ENCODE data around the gene GRK1. TPM values are rescaled to one million over a fixed set of nuclear protein-coding genes. Genes with fewer than 3 reads are reported as not detected.

Gene GRK1
- polyA plus RNA-seq, 2 donors = not detected

DNA sequence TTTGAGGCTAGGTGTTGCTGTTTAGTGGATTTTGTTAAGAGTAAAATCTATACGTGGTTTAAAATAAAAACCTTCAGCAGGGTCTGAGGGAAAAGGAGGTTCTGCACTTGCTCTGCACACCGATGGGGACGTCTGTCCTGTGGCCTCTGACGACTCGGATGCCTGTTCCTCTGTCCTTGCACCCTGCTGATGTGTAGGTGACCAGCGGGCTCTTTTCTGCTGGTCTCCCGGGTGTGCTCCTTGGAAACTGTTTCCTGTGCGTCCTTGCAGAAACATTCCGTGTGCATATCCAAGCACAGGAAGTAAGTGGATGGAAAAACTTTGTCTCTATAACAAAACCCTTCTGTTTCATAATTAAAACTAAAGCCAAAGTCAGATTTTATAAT is 12.9 kb upstream of the GRK1 start:
- Histone ChIP-seq H3K4me3 (ENCODE audit: low read depth in 1 of 2, low read length in 2 of 2) (no peak overlapping the region), H3K27ac (ENCODE audit: low read depth in 2 of 2, low read length in 1 of 2) (no peak overlapping the region), H3K27me3 (ENCODE audit: control insufficient read depth in 1 of 2, insufficient read depth in 2 of 2, low read length in 2 of 2) (no peaks in the 10 kb centered on the region), H3K4me1 (ENCODE audit: control insufficient read depth in 2 of 2, insufficient read depth in 2 of 2, low read length in 1 of 2) (peaks cover 0 to 3% of the 10 kb centered on the region in 2 donors), H3K9me3 (ENCODE audit: control insufficient read depth in 2 of 2, insufficient read depth in 1 of 2, low read depth in 1 of 2, low read length in 1 of 2) (no peaks in the 10 kb centered on the region), H3K36me3 (ENCODE audit: control insufficient read depth in 2 of 2, insufficient read depth in 2 of 2, low read length in 1 of 2) (no peaks in the 10 kb centered on the region)
- 74 to 77% methylated on average over 9 of the region's 9 CpGs for WGBS, 2 donors

- Histone ChIP-seq H3K4me3 (ENCODE audit: low read depth in 1 of 2, low read length in 2 of 2) (no peak overlapping the region), H3K36me3 (ENCODE audit: control insufficient read depth in 2 of 2, insufficient read depth in 2 of 2, low read length in 1 of 2) (no peaks in the 10 kb centered on the region), H3K27ac (ENCODE audit: low read depth in 2 of 2, low read length in 1 of 2) (no peak overlapping the region), H3K9me3 (ENCODE audit: control insufficient read depth in 2 of 2, insufficient read depth in 1 of 2, low read depth in 1 of 2, low read length in 1 of 2) (no peaks in the 10 kb centered on the region), H3K27me3 (ENCODE audit: control insufficient read depth in 1 of 2, insufficient read depth in 2 of 2, low read length in 2 of 2) (no peaks in the 10 kb centered on the region), H3K4me1 (ENCODE audit: control insufficient read depth in 2 of 2, insufficient read depth in 2 of 2, low read length in 1 of 2) (peaks cover 0 to 3% of the 10 kb centered on the region in 2 donors)
- WGBS, 2 donors = 88 to 91% methylated on average over 39 of the region's 39 CpGs
Observed at GRCh38 chr13:113654591-113655345, 12.3 kb upstream of the GRK1 start.

GRCh38 chr13:113655346-113656002 is 11.5 kb upstream of the GRK1 start:
- no peaks in the 10 kb centered on the region for H3K4me1 ChIP-seq (ENCODE audit: control insufficient read depth in 2 of 2, insufficient read depth in 2 of 2, low read length in 1 of 2)
- no peak overlapping the region for H3K4me3 ChIP-seq (ENCODE audit: low read depth in 1 of 2, low read length in 2 of 2)
- 89 to 91% methylated on average over 15 of the region's 15 CpGs for WGBS, 2 donors
- no peaks in the 10 kb centered on the region for H3K36me3 ChIP-seq (ENCODE audit: control insufficient read depth in 2 of 2, insufficient read depth in 2 of 2, low read length in 1 of 2)
- H3K27me3 ChIP-seq (ENCODE audit: control insufficient read depth in 1 of 2, insufficient read depth in 2 of 2, low read length in 2 of 2) = no peaks in the 10 kb centered on the region
- H3K9me3 ChIP-seq (ENCODE audit: control insufficient read depth in 2 of 2, insufficient read depth in 1 of 2, low read depth in 1 of 2, low read length in 1 of 2) = no peaks in the 10 kb centered on the region
- H3K27ac ChIP-seq (ENCODE audit: low read depth in 2 of 2, low read length in 1 of 2) = no peak overlapping the region

- Histone ChIP-seq H3K4me3 (ENCODE audit: low read depth in 1 of 2, low read length in 2 of 2) (no peak overlapping the region), H3K27me3 (ENCODE audit: control insufficient read depth in 1 of 2, insufficient read depth in 2 of 2, low read length in 2 of 2) (no peaks in the 10 kb centered on the region), H3K4me1 (ENCODE audit: control insufficient read depth in 2 of 2, insufficient read depth in 2 of 2, low read length in 1 of 2) (no peaks in the 10 kb centered on the region), H3K27ac (ENCODE audit: low read depth in 2 of 2, low read length in 1 of 2) (no peak overlapping the region), H3K36me3 (ENCODE audit: control insufficient read depth in 2 of 2, insufficient read depth in 2 of 2, low read length in 1 of 2) (no peaks in the 10 kb centered on the region), H3K9me3 (ENCODE audit: control insufficient read depth in 2 of 2, insufficient read depth in 1 of 2, low read depth in 1 of 2, low read length in 1 of 2) (no peaks in the 10 kb centered on the region)
- WGBS, 2 donors = 91 to 92% methylated on average over 24 to 25 of the region's 25 CpGs
Observed at GRCh38 chr13:113656003-113656588, 10.9 kb upstream of the GRK1 start.

GRCh38 chr13:113656831-113657671 is 10.0 kb upstream of the GRK1 start:
- 60 to 68% methylated on average over 39 to 42 of the region's 42 CpGs for WGBS, 2 donors
- Histone ChIP-seq H3K36me3 (ENCODE audit: control insufficient read depth in 2 of 2, insufficient read depth in 2 of 2, low read length in 1 of 2) (no peaks in the 10 kb centered on the region), H3K4me1 (ENCODE audit: control insufficient read depth in 2 of 2, insufficient read depth in 2 of 2, low read length in 1 of 2) (no peaks in the 10 kb centered on the region), H3K27ac (ENCODE audit: low read depth in 2 of 2, low read length in 1 of 2) (no peak overlapping the region), H3K4me3 (ENCODE audit: low read depth in 1 of 2, low read length in 2 of 2) (no peak overlapping the region), H3K9me3 (ENCODE audit: control insufficient read depth in 2 of 2, insufficient read depth in 1 of 2, low read depth in 1 of 2, low read length in 1 of 2) (no peaks in the 10 kb centered on the region), H3K27me3 (ENCODE audit: control insufficient read depth in 1 of 2, insufficient read depth in 2 of 2, low read length in 2 of 2) (no peaks in the 10 kb centered on the region)

GRCh38 chr13:113657851-113658741 is 8.9 kb upstream of the GRK1 start, which contains the start of gene ATP4B:
Gene ATP4B, minus strand, starts transcription at chr13:113658198. Its CDS starts 54 bp downstream, at chr13:113658144.
- Histone ChIP-seq H3K27ac (ENCODE audit: low read depth in 2 of 2, low read length in 1 of 2) (no peak within 1 kb of the TSS), H3K4me3 (ENCODE audit: low read depth in 1 of 2, low read length in 2 of 2) (no peak within 1 kb of the TSS)

DNA sequence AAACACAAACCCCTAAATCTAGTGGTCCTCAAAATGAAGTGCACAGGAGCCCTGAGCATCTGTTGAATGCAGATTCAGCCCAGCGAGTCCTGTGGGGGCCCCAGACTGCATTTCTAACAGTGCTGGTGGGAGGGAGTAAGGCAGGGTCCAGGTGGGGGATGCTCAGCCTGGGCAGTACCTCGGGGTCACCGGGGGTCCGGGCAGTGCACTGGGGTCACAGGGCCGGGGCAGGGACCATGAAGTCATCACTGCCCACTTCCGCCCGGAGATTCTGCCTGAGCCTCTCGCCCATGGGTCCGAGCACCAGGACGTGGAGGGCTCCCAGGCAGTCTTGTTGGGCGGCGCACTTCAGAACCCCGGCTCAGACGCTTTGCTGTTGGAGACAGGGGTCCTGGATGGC is 8.2 kb upstream of the GRK1 start:
- Histone ChIP-seq H3K27ac (ENCODE audit: low read depth in 2 of 2, low read length in 1 of 2) (no peak overlapping the region), H3K4me3 (ENCODE audit: low read depth in 1 of 2, low read length in 2 of 2) (no peak overlapping the region), H3K36me3 (ENCODE audit: control insufficient read depth in 2 of 2, insufficient read depth in 2 of 2, low read length in 1 of 2) (no peaks in the 10 kb centered on the region), H3K4me1 (ENCODE audit: control insufficient read depth in 2 of 2, insufficient read depth in 2 of 2, low read length in 1 of 2) (no peaks in the 10 kb centered on the region), H3K27me3 (ENCODE audit: control insufficient read depth in 1 of 2, insufficient read depth in 2 of 2, low read length in 2 of 2) (no peaks in the 10 kb centered on the region), H3K9me3 (ENCODE audit: control insufficient read depth in 2 of 2, insufficient read depth in 1 of 2, low read depth in 1 of 2, low read length in 1 of 2) (no peaks in the 10 kb centered on the region)
- WGBS, 2 donors = 75 to 86% methylated on average over 14 of the region's 14 CpGs

More at GRCh38 chr13:113657851-113658741, 8.9 kb upstream of the GRK1 start, which contains the start of gene ATP4B:
- H3K36me3 ChIP-seq (ENCODE audit: control insufficient read depth in 2 of 2, insufficient read depth in 2 of 2, low read length in 1 of 2) = no peaks in the 10 kb centered on the region
- no peaks in the 10 kb centered on the region for H3K9me3 ChIP-seq (ENCODE audit: control insufficient read depth in 2 of 2, insufficient read depth in 1 of 2, low read depth in 1 of 2, low read length in 1 of 2)
- 81 to 86% methylated on average over 46 to 47 of the region's 47 CpGs for WGBS, 2 donors
- no peaks in the 10 kb centered on the region for H3K27me3 ChIP-seq (ENCODE audit: control insufficient read depth in 1 of 2, insufficient read depth in 2 of 2, low read length in 2 of 2)
- no peaks in the 10 kb centered on the region for H3K4me1 ChIP-seq (ENCODE audit: control insufficient read depth in 2 of 2, insufficient read depth in 2 of 2, low read length in 1 of 2)

GRCh38 chr13:113659337-113659736 is 7.7 kb upstream of the GRK1 start:
- Histone ChIP-seq H3K9me3 (ENCODE audit: control insufficient read depth in 2 of 2, insufficient read depth in 1 of 2, low read depth in 1 of 2, low read length in 1 of 2) (no peaks in the 10 kb centered on the region), H3K27ac (ENCODE audit: low read depth in 2 of 2, low read length in 1 of 2) (no peak overlapping the region), H3K4me3 (ENCODE audit: low read depth in 1 of 2, low read length in 2 of 2) (no peak overlapping the region), H3K4me1 (ENCODE audit: control insufficient read depth in 2 of 2, insufficient read depth in 2 of 2, low read length in 1 of 2) (no peaks in the 10 kb centered on the region), H3K36me3 (ENCODE audit: control insufficient read depth in 2 of 2, insufficient read depth in 2 of 2, low read length in 1 of 2) (no peaks in the 10 kb centered on the region), H3K27me3 (ENCODE audit: control insufficient read depth in 1 of 2, insufficient read depth in 2 of 2, low read length in 2 of 2) (no peaks in the 10 kb centered on the region)
- WGBS, 2 donors = 93% methylated on average over 8 of the region's 8 CpGs
